GM23338 (cell line): ENCODE measurements around the gene ANKRD13C. TPM values are rescaled to one million over a fixed set of nuclear protein-coding genes. Genes with fewer than 3 reads are reported as not detected.

Experiments
- ATAC-seq: fragments of 200-7000 bp; cut with Tn5 transposase; 3 replicates; pipeline ENCODE4 v1.9.1; 2020
- DNase-seq: peaks from one replicate; pipeline ENCODE4 v3.0.0-alpha.2; 2015; ENCODE audit warnings: low spot score
- H2AFZ ChIP-seq: fragments of 200-600 bp; sonication (generic); 2 replicates; pipeline ENCODE4 v1.8.0; 2016; ENCODE audit warnings: antibody characterized with exemption, mild to moderate bottlenecking, moderate library complexity
- H3F3A ChIP-seq: fragments of 200-600 bp; sonication (generic); replicated peaks from 2 replicates; pipeline ENCODE4 v1.8.0; 2017; ENCODE audit warnings: antibody characterized with exemption, mixed run types, low read depth
- H3K27ac ChIP-seq: fragments of 200-600 bp; sonication (generic); 2 replicates; pipeline ENCODE4 v1.6.1; 2016; ENCODE audit warnings: low read depth
- H3K27me3 ChIP-seq: fragments of 200-600 bp; sonication (generic); 2 replicates; pipeline ENCODE4 v1.8.0; 2016; ENCODE audit warnings: mild to moderate bottlenecking, mixed run types, moderate library complexity; ENCODE audit not compliant: insufficient read depth
- H3K36me3 ChIP-seq: fragments of 200-600 bp; sonication (generic); 2 replicates; pipeline ENCODE4 v1.8.0; 2016; ENCODE audit warnings: mild to moderate bottlenecking; ENCODE audit not compliant: insufficient read depth
- H3K4me1 ChIP-seq: fragments of 200-600 bp; sonication (generic); 2 replicates; pipeline ENCODE4 v1.8.0; 2016; ENCODE audit warnings: mild to moderate bottlenecking, moderate library complexity; ENCODE audit not compliant: insufficient read depth
- H3K4me2 ChIP-seq: fragments of 200-600 bp; sonication (generic); 2 replicates; pipeline ENCODE4 v1.7.1; 2017; ENCODE audit warnings: mixed run types
- H3K4me3 ChIP-seq: fragments of 200-600 bp; sonication (generic); 2 replicates; pipeline ENCODE4 v1.6.1; 2016; ENCODE audit warnings: mixed run types
- H3K79me2 ChIP-seq: fragments of 200-600 bp; sonication (generic); replicated peaks from 2 replicates; pipeline ENCODE4 v1.8.0; 2017; ENCODE audit warnings: mild to moderate bottlenecking; ENCODE audit not compliant: insufficient read depth
- H3K9me2 ChIP-seq: fragments of 200-600 bp; sonication (generic); 2 replicates; pipeline ENCODE4 v1.8.0; 2017; ENCODE audit not compliant: insufficient read depth
- H4K20me1 ChIP-seq: fragments of 200-600 bp; sonication (generic); replicated peaks from 2 replicates; pipeline ENCODE4 v1.8.0; 2017; ENCODE audit warnings: mild to moderate bottlenecking; ENCODE audit not compliant: insufficient read depth
- H3K27ac Mint-ChIP-seq: 2 replicates; pipeline ENCODE4 v1.8.0; 2020; ENCODE audit warnings: inconsistent platforms, mild to moderate bottlenecking, moderate library complexity, mixed read lengths
- H3K27me3 Mint-ChIP-seq: 3 replicates; pipeline ENCODE4 v1.8.0; 2022; ENCODE audit warnings: low read depth, mild to moderate bottlenecking, moderate library complexity, mixed read lengths, inconsistent platforms; ENCODE audit not compliant: insufficient read depth, poor library complexity
- H3K36me3 Mint-ChIP-seq: 3 replicates; pipeline ENCODE4 v1.8.0; 2021; ENCODE audit warnings: low read depth, mild to moderate bottlenecking, inconsistent platforms, moderate library complexity, mixed read lengths
- H3K4me1 Mint-ChIP-seq: 3 replicates; pipeline ENCODE4 v1.8.0; 2020; ENCODE audit warnings: mild to moderate bottlenecking, inconsistent platforms, mixed read lengths
- H3K4me3 Mint-ChIP-seq: 3 replicates; pipeline ENCODE4 v1.8.0; 2021; ENCODE audit warnings: moderate library complexity, mild to moderate bottlenecking, inconsistent platforms, mixed read lengths
- H3K9me3 Mint-ChIP-seq: 3 replicates; pipeline ENCODE4 v1.8.0; 2020; ENCODE audit warnings: moderate library complexity, mild to moderate bottlenecking, inconsistent platforms, mixed read lengths
- EZH2 ChIP-seq: fragments of 200-600 bp; sonication (generic); IDR thresholded peaks from one replicate; pipeline ENCODE4 v1.8.0; 2017; ENCODE audit warnings: antibody characterized with exemption, mild to moderate bottlenecking, low read depth; ENCODE audit not compliant: unreplicated experiment
- EZH2phosphoT487 ChIP-seq: fragments of 200-600 bp; sonication (generic); IDR thresholded peaks from one replicate; pipeline ENCODE4 v1.8.1; 2018; ENCODE audit warnings: antibody characterized with exemption; ENCODE audit not compliant: unreplicated experiment
- polyA plus RNA-seq: library from polyadenylated mRNA; unstranded; fragments of >200 nt; fragmentation: Nextera tagmentation; extraction: Ambion mirVana; gene quantifications from 2 replicates; pipeline ENCODE4 v1.2.1, GENCODE V29; 2016
- total RNA-seq: library from RNA; depleted of rRNA; stranded (reverse); fragments of >200 nt; shearing (Covaris generic); gene quantifications from 2 replicates; pipeline ENCODE4 v1.2.3, GENCODE V29; 2014
- TF ChIP-seq, protein P1 (sequence below): IDR thresholded peaks from one replicate; pipeline ENCODE4 v1.6.1; 2018; ENCODE audit warnings: antibody characterized with exemption; ENCODE audit not compliant: unreplicated experiment
- TF ChIP-seq, protein P2 (sequence below): fragments of 250-450 bp; sonication (Bioruptor Pico); IDR thresholded peaks from 2 replicates; pipeline ENCODE4 v1.5.0; 2020; ENCODE audit warnings: mild to moderate bottlenecking, moderate library complexity
- TF ChIP-seq, protein P3 (sequence below), 2 experiments: fragments of 200-600 bp in 1 of 2; sonication (generic) in 1 of 2; conservative IDR thresholded peaks; 2 replicates each; pipeline versions ENCODE4 v1.5.1 to v1.6.1; 2016 to 2017; ENCODE audit warnings: antibody characterized with exemption in 2 of 2, low read depth in 2 of 2, mild to moderate bottlenecking in 2 of 2, moderate library complexity in 1 of 2

Gene ANKRD13C
- total and polyA plus RNA-seq, 2 experiments from 2014 or later = 12.3 to 32.5 TPM

DNA sequence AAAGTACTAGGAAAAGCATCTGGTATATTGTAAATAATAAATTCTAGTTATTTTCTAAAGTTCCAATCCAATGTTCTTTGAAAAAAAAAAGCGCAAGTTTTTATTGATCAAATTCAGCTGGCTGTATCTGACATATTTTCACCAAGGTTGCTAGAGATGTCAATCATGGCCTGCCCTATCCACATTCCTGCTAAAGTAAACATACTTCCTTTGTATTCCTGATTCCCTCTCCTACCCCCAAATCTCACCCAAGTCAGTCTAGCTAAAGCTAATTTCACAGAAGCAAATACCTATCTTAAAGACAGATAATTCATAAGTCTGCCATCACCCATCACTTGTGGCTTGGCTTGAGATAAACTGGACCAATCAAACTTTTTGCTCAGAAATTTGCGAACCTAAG is 21.3 kb downstream of the ANKRD13C start:
- no peaks in the 10 kb centered on the region; the same call in 1 of the 2 replicates for H4K20me1 ChIP-seq
- H3K4me1 Mint-ChIP-seq = peaks cover 4% of the 10 kb centered on the region; the same call in 2 of the 3 replicates

More for the DNA sequence above, 21.3 kb downstream of the ANKRD13C start:
- DNase-seq = no peak
- no peak overlapping the region for H3K4me2 ChIP-seq
- ATAC-seq = no peak
- no peaks in the 10 kb centered on the region for H3K27me3 ChIP-seq
- no peaks in the 10 kb centered on the region for H3F3A ChIP-seq
- Mint-ChIP-seq H3K27me3 (peaks cover 3% of the 10 kb centered on the region), H3K4me3 (no peak overlapping the region), H3K36me3 (peaks cover 11% of the 10 kb centered on the region; the same call in 2 of the 3 replicates), H3K27ac (no peak overlapping the region), H3K9me3 (no peaks in the 10 kb centered on the region)
- no peak for TF ChIP-seq EZH2phosphoT487
- TF ChIP-seq, protein P1, sequence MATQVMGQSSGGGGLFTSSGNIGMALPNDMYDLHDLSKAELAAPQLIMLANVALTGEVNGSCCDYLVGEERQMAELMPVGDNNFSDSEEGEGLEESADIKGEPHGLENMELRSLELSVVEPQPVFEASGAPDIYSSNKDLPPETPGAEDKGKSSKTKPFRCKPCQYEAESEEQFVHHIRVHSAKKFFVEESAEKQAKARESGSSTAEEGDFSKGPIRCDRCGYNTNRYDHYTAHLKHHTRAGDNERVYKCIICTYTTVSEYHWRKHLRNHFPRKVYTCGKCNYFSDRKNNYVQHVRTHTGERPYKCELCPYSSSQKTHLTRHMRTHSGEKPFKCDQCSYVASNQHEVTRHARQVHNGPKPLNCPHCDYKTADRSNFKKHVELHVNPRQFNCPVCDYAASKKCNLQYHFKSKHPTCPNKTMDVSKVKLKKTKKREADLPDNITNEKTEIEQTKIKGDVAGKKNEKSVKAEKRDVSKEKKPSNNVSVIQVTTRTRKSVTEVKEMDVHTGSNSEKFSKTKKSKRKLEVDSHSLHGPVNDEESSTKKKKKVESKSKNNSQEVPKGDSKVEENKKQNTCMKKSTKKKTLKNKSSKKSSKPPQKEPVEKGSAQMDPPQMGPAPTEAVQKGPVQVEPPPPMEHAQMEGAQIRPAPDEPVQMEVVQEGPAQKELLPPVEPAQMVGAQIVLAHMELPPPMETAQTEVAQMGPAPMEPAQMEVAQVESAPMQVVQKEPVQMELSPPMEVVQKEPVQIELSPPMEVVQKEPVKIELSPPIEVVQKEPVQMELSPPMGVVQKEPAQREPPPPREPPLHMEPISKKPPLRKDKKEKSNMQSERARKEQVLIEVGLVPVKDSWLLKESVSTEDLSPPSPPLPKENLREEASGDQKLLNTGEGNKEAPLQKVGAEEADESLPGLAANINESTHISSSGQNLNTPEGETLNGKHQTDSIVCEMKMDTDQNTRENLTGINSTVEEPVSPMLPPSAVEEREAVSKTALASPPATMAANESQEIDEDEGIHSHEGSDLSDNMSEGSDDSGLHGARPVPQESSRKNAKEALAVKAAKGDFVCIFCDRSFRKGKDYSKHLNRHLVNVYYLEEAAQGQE = no peak
- TF ChIP-seq, protein P2, sequence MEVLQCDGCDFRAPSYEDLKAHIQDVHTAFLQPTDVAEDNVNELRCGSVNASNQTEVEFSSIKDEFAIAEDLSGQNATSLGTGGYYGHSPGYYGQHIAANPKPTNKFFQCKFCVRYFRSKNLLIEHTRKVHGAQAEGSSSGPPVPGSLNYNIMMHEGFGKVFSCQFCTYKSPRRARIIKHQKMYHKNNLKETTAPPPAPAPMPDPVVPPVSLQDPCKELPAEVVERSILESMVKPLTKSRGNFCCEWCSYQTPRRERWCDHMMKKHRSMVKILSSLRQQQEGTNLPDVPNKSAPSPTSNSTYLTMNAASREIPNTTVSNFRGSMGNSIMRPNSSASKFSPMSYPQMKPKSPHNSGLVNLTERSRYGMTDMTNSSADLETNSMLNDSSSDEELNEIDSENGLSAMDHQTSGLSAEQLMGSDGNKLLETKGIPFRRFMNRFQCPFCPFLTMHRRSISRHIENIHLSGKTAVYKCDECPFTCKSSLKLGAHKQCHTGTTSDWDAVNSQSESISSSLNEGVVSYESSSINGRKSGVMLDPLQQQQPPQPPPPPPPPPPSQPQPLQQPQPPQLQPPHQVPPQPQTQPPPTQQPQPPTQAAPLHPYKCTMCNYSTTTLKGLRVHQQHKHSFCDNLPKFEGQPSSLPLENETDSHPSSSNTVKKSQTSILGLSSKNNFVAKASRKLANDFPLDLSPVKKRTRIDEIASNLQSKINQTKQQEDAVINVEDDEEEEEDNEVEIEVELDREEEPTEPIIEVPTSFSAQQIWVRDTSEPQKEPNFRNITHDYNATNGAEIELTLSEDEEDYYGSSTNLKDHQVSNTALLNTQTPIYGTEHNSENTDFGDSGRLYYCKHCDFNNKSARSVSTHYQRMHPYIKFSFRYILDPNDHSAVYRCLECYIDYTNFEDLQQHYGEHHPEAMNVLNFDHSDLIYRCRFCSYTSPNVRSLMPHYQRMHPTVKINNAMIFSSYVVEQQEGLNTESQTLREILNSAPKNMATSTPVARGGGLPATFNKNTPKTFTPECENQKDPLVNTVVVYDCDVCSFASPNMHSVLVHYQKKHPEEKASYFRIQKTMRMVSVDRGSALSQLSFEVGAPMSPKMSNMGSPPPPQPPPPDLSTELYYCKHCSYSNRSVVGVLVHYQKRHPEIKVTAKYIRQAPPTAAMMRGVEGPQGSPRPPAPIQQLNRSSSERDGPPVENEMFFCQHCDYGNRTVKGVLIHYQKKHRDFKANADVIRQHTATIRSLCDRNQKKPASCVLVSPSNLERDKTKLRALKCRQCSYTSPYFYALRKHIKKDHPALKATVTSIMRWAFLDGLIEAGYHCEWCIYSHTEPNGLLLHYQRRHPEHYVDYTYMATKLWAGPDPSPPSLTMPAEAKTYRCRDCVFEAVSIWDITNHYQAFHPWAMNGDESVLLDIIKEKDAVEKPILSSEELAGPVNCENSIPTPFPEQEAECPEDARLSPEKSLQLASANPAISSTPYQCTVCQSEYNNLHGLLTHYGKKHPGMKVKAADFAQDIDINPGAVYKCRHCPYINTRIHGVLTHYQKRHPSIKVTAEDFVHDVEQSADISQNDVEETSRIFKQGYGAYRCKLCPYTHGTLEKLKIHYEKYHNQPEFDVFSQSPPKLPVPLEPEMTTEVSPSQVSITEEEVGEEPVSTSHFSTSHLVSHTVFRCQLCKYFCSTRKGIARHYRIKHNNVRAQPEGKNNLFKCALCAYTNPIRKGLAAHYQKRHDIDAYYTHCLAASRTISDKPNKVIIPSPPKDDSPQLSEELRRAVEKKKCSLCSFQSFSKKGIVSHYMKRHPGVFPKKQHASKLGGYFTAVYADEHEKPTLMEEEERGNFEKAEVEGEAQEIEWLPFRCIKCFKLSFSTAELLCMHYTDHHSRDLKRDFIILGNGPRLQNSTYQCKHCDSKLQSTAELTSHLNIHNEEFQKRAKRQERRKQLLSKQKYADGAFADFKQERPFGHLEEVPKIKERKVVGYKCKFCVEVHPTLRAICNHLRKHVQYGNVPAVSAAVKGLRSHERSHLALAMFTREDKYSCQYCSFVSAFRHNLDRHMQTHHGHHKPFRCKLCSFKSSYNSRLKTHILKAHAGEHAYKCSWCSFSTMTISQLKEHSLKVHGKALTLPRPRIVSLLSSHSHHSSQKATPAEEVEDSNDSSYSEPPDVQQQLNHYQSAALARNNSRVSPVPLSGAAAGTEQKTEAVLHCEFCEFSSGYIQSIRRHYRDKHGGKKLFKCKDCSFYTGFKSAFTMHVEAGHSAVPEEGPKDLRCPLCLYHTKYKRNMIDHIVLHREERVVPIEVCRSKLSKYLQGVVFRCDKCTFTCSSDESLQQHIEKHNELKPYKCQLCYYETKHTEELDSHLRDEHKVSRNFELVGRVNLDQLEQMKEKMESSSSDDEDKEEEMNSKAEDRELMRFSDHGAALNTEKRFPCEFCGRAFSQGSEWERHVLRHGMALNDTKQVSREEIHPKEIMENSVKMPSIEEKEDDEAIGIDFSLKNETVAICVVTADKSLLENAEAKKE (CRISPR knock-in tag) = no peak
- TF ChIP-seq, protein P3, sequence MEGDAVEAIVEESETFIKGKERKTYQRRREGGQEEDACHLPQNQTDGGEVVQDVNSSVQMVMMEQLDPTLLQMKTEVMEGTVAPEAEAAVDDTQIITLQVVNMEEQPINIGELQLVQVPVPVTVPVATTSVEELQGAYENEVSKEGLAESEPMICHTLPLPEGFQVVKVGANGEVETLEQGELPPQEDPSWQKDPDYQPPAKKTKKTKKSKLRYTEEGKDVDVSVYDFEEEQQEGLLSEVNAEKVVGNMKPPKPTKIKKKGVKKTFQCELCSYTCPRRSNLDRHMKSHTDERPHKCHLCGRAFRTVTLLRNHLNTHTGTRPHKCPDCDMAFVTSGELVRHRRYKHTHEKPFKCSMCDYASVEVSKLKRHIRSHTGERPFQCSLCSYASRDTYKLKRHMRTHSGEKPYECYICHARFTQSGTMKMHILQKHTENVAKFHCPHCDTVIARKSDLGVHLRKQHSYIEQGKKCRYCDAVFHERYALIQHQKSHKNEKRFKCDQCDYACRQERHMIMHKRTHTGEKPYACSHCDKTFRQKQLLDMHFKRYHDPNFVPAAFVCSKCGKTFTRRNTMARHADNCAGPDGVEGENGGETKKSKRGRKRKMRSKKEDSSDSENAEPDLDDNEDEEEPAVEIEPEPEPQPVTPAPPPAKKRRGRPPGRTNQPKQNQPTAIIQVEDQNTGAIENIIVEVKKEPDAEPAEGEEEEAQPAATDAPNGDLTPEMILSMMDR (conservative IDR thresholded peaks at IDR 0.05; ENCODE audit: low read depth in 2 of 2) = no peak
- TF ChIP-seq EZH2 = no peak
- H3K36me3 ChIP-seq = no peaks in the 10 kb centered on the region
- H3K79me2 ChIP-seq = peaks cover 83% of the 10 kb centered on the region
- no peak overlapping the region for H2AFZ ChIP-seq
- no peak overlapping the region for H3K4me3 ChIP-seq
- H3K9me2 ChIP-seq = no peaks in the 10 kb centered on the region
- H3K27ac ChIP-seq = peak overlapping the region; percentile 36; the same call in 1 of the 2 replicates
- H3K4me1 ChIP-seq = no peaks in the 10 kb centered on the region
